Activated CD4-positive, alpha-beta memory T cell treated with anti-CD3 and anti-CD28 coated beads for 36 hours (primary cell): ENCODE measurements around the gene IFNK. TPM values are rescaled to one million over a fixed set of nuclear protein-coding genes. Genes with fewer than 3 reads are reported as not detected.

ENCODE experiments used
- CTCF ChIA-PET: fragments of 350-600 bp; sonication (Branson Sonifier 250); formaldehyde crosslinking; loops from one replicate; lab custom pipeline; 2021; ENCODE audit warnings: antibody characterized with exemption, inconsistent platforms; lab: Charles Lee
- POLR2A ChIA-PET: fragments of 350-600 bp; sonication (Branson Sonifier 250); formaldehyde crosslinking; loops from one replicate; lab custom pipeline; 2021; ENCODE audit warnings: antibody characterized with exemption; lab: Charles Lee
- DNase-seq: peaks from one replicate; pipeline ENCODE4 v3.0.0-alpha.2; 2020
- H3K27ac Mint-ChIP-seq: one replicate; pipeline ENCODE4 v1.8.0; 2021; ENCODE audit warnings: mixed read lengths
- H3K27me3 Mint-ChIP-seq: one replicate; pipeline ENCODE4 v1.8.0; 2021; ENCODE audit warnings: mixed read lengths
- H3K36me3 Mint-ChIP-seq: one replicate; pipeline ENCODE4 v1.8.0; 2021; ENCODE audit warnings: mixed read lengths
- H3K4me1 Mint-ChIP-seq: one replicate; pipeline ENCODE4 v1.8.0; 2021; ENCODE audit warnings: low read depth, mixed read lengths
- H3K4me3 Mint-ChIP-seq: one replicate; pipeline ENCODE4 v1.8.0; 2021; ENCODE audit warnings: mild to moderate bottlenecking, mixed read lengths
- H3K9me3 Mint-ChIP-seq: one replicate; pipeline ENCODE4 v1.8.0; 2021; ENCODE audit warnings: mixed read lengths
- intact Hi-C: fragments of 100-400 bp; cut with micrococcal nuclease; formaldehyde crosslinking; loops from one replicate; pipeline ENCODE4 v1.15.1; 2023
- total RNA-seq, 2 experiments: library from RNA; stranded (reverse); gene quantifications; one replicate each; pipeline ENCODE4 v1.2.3, GENCODE V29; 2021

The IFNK gene
- total RNA-seq, 2 experiments from 2014 or later, result not detected

GRCh38 chr9:27532046-27532445 is 8.0 kb downstream of the IFNK start:
- Mint-ChIP-seq H3K4me1 (peaks cover 4% of the 10 kb centered on the region), H3K27ac (no peak overlapping the region), H3K27me3 (peaks cover 6% of the 10 kb centered on the region), H3K4me3 (no peak overlapping the region), H3K36me3 (no peaks in the 10 kb centered on the region), H3K9me3 (no peaks in the 10 kb centered on the region)
- CTCF ChIA-PET, result interaction anchor here (0.7 to 4.5 kb wide), 4 partner anchors 14 to 252 kb away, joined by 3 to 74 read pairs (median 6); no protein-coding TSS in a partner anchor
- intact Hi-C loops, result no loop called here
- no peak for DNase-seq
- POLR2A ChIA-PET, result interaction anchor here (0.7 kb wide), 1 partner anchor 49 kb away, joined by 3 read pairs; no protein-coding TSS in a partner anchor

- DNase-seq, result no peak
- Mint-ChIP-seq H3K27ac (no peak overlapping the region), H3K9me3 (no peaks in the 10 kb centered on the region), H3K4me1 (no peaks in the 10 kb centered on the region), H3K36me3 (no peaks in the 10 kb centered on the region), H3K4me3 (no peak overlapping the region), H3K27me3 (no peaks in the 10 kb centered on the region)
- intact Hi-C loops, result no loop called here
- ChIA-PET POLR2A (no interaction called here), CTCF (interaction anchor here (0.8 to 4.5 kb wide), 2 partner anchors 10 to 200 kb away, joined by 3 to 74 read pairs; no protein-coding TSS in a partner anchor)
These were observed 9.2 kb downstream of the IFNK start for GRCh38 chr9:27533311-27533710.

- intact Hi-C loops, result no loop called here
- POLR2A ChIA-PET, result no interaction called here
- Mint-ChIP-seq H3K36me3 (no peaks in the 10 kb centered on the region), H3K9me3 (no peaks in the 10 kb centered on the region), H3K27ac (no peak overlapping the region), H3K27me3 (no peaks in the 10 kb centered on the region), H3K4me1 (no peaks in the 10 kb centered on the region), H3K4me3 (no peak overlapping the region)
- CTCF ChIA-PET, result interaction anchor here (0.8 to 1.0 kb wide), 2 partner anchors 11 to 201 kb away, joined by 3 read pairs; no protein-coding TSS in a partner anchor
- DNase-seq, result no peak
These were observed 10.0 kb downstream of the IFNK start for GRCh38 chr9:27534131-27534530.

- no peaks in the 10 kb centered on the region for H3K27me3 Mint-ChIP-seq
- intact Hi-C loops, result no loop called here
- H3K4me1 Mint-ChIP-seq, result no peaks in the 10 kb centered on the region
- H3K27ac Mint-ChIP-seq, result no peak overlapping the region
- ChIA-PET POLR2A (no interaction called here), CTCF (interaction anchor here (1.0 kb wide), 1 partner anchor 202 kb away, joined by 3 read pairs; no protein-coding TSS in a partner anchor)
- no peaks in the 10 kb centered on the region for H3K9me3 Mint-ChIP-seq
- no peaks in the 10 kb centered on the region for H3K36me3 Mint-ChIP-seq
- no peak for DNase-seq
- no peak overlapping the region for H3K4me3 Mint-ChIP-seq
These were observed 10.6 kb downstream of the IFNK start for GRCh38 chr9:27534658-27535209.

GRCh38 chr9:27535701-27536118 is 11.6 kb downstream of the IFNK start:
- peak; percentile 9 for DNase-seq
- Mint-ChIP-seq H3K27me3 (no peaks in the 10 kb centered on the region), H3K9me3 (no peaks in the 10 kb centered on the region), H3K4me1 (no peaks in the 10 kb centered on the region), H3K27ac (no peak overlapping the region), H3K4me3 (no peak overlapping the region), H3K36me3 (no peaks in the 10 kb centered on the region)
- ChIA-PET POLR2A (no interaction called here), CTCF (no interaction called here)
- intact Hi-C loops, result no loop called here

- intact Hi-C loops, result no loop called here
- no peak for DNase-seq
- ChIA-PET POLR2A (no interaction called here), CTCF (no interaction called here)
- Mint-ChIP-seq H3K4me3 (no peak overlapping the region), H3K36me3 (no peaks in the 10 kb centered on the region), H3K27ac (no peak overlapping the region), H3K27me3 (no peaks in the 10 kb centered on the region), H3K9me3 (no peaks in the 10 kb centered on the region), H3K4me1 (no peaks in the 10 kb centered on the region)
These were observed 12.1 kb downstream of the IFNK start for GRCh38 chr9:27536168-27536567.

GRCh38 chr9:27537027-27537435 is 12.9 kb downstream of the IFNK start:
- DNase-seq, result no peak
- H3K27ac Mint-ChIP-seq, result no peak overlapping the region
- no peaks in the 10 kb centered on the region for H3K9me3 Mint-ChIP-seq
- CTCF ChIA-PET, result no interaction called here
- intact Hi-C loops, result no loop called here
- H3K4me3 Mint-ChIP-seq, result no peak overlapping the region
- peaks cover 5% of the 10 kb centered on the region for H3K36me3 Mint-ChIP-seq
- POLR2A ChIA-PET, result no interaction called here
- no peaks in the 10 kb centered on the region for H3K27me3 Mint-ChIP-seq
- H3K4me1 Mint-ChIP-seq, result no peaks in the 10 kb centered on the region

GRCh38 chr9:27537756-27538155 is 13.7 kb downstream of the IFNK start:
- Mint-ChIP-seq H3K36me3 (peaks cover 5% of the 10 kb centered on the region), H3K4me1 (no peaks in the 10 kb centered on the region), H3K27ac (no peak overlapping the region), H3K4me3 (no peak overlapping the region), H3K27me3 (no peaks in the 10 kb centered on the region), H3K9me3 (no peaks in the 10 kb centered on the region)
- intact Hi-C loops, result no loop called here
- CTCF ChIA-PET, result interaction anchor here (1.3 kb wide), 1 partner anchor 8 kb away, joined by 6 read pairs; the partner anchor contains the start of gene MOB3B
- DNase-seq, result no peak
- POLR2A ChIA-PET, result no interaction called here

GRCh38 chr9:27538647-27539046 is 14.6 kb downstream of the IFNK start:
- Mint-ChIP-seq H3K4me1 (no peaks in the 10 kb centered on the region), H3K9me3 (no peaks in the 10 kb centered on the region), H3K27me3 (no peaks in the 10 kb centered on the region), H3K36me3 (peaks cover 5% of the 10 kb centered on the region), H3K4me3 (no peak overlapping the region), H3K27ac (no peak overlapping the region)
- intact Hi-C loops, result no loop called here
- ChIA-PET POLR2A (no interaction called here), CTCF (interaction anchor here (1.3 to 1.7 kb wide), 3 partner anchors 9 to 10 kb away, joined by 3 to 6 read pairs (median 5); partner anchors contain the start of gene MOB3B)
- no peak for DNase-seq

- H3K9me3 Mint-ChIP-seq, result no peaks in the 10 kb centered on the region
- no peaks in the 10 kb centered on the region for H3K27me3 Mint-ChIP-seq
- peaks cover 7% of the 10 kb centered on the region for H3K36me3 Mint-ChIP-seq
- ChIA-PET POLR2A (no interaction called here), CTCF (interaction anchor here (1.5 to 1.7 kb wide), 2 partner anchors 8 to 9 kb away, joined by 3 to 5 read pairs; no protein-coding TSS in a partner anchor)
- H3K27ac Mint-ChIP-seq, result no peak overlapping the region
- intact Hi-C loops, result no loop called here
- DNase-seq, result no peak
- no peaks in the 10 kb centered on the region for H3K4me1 Mint-ChIP-seq
- H3K4me3 Mint-ChIP-seq, result no peak overlapping the region
These were observed 15.7 kb downstream of the IFNK start for GRCh38 chr9:27539479-27540441.

GRCh38 chr9:27540502-27540901 is 16.4 kb downstream of the IFNK start:
- ChIA-PET CTCF (interaction anchor here (1.7 kb wide), 1 partner anchor 9 kb away, joined by 3 read pairs; no protein-coding TSS in a partner anchor), POLR2A (no interaction called here)
- no peak overlapping the region for H3K27ac Mint-ChIP-seq
- no peak for DNase-seq
- H3K27me3 Mint-ChIP-seq, result no peaks in the 10 kb centered on the region
- no peak overlapping the region for H3K4me3 Mint-ChIP-seq
- H3K36me3 Mint-ChIP-seq, result peaks cover 7% of the 10 kb centered on the region
- no peaks in the 10 kb centered on the region for H3K9me3 Mint-ChIP-seq
- H3K4me1 Mint-ChIP-seq, result no peaks in the 10 kb centered on the region
- intact Hi-C loops, result no loop called here

- ChIA-PET CTCF (no interaction called here), POLR2A (no interaction called here)
- intact Hi-C loops, result no loop called here
- peaks cover 8% of the 10 kb centered on the region for H3K36me3 Mint-ChIP-seq
- no peaks in the 10 kb centered on the region for H3K27me3 Mint-ChIP-seq
- no peaks in the 10 kb centered on the region for H3K9me3 Mint-ChIP-seq
- DNase-seq, result no peak
- no peak overlapping the region for H3K27ac Mint-ChIP-seq
- no peak overlapping the region for H3K4me3 Mint-ChIP-seq
- H3K4me1 Mint-ChIP-seq, result no peaks in the 10 kb centered on the region
These were observed 17.6 kb downstream of the IFNK start for GRCh38 chr9:27541740-27542139.
